Effector CD4-positive, alpha-beta T cell (primary cell): Measurements from ENCODE around the gene PKIB.

Experiments
- DNase-seq: peaks from one replicate; pipeline ENCODE4 v3.0.0-alpha.2; 2020

Gene PKIB

DNA sequence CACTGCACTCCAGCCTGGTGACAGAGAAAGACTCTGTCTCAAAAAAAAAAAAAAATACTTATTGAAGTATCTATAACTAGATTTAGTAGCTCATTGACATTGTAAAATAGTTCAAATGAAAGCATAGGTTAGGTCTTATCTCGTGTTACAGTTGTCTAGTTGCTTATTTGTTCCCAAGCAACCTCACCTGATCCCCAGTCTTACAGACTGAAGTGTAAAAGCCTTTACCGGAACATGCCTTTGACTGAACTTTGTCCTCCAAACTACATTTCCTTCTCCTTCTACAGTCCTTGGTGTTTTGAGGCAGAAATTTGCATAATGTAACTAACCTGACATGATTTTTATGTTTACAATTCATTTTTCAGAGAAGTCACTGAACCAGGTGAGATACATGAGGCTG lies 61.0 kb downstream of the PKIB start:
- no peak for DNase-seq

DNA sequence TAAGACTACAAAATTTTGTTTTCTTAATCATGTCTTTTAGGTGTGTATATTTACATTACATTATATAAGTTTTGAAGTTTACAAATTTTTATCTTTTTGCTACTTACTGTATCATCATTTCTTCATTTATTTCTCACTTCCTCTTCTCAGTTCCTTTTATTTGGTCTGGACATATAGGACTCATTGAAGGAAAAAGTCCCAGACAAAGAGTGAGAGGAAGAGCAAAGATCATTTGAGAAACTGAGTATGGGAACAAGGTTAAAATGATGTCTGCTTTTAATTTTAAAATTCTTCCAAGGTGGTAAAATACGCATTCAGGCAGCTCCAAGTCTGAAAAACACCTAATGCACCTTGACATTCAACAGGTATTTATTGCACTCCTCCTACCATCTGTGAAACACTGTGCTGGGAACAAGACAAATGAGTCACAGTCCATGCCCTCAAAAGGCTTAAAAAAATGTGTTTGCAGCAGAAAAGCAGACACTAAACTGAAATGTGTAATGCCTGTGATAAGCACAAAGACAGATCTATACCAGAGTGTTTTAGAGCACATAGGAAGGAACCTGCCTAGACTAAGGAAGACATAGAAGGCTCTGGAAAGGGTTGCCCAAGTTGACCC lies 63.2 kb downstream of the PKIB start:
- no peak for DNase-seq

DNA sequence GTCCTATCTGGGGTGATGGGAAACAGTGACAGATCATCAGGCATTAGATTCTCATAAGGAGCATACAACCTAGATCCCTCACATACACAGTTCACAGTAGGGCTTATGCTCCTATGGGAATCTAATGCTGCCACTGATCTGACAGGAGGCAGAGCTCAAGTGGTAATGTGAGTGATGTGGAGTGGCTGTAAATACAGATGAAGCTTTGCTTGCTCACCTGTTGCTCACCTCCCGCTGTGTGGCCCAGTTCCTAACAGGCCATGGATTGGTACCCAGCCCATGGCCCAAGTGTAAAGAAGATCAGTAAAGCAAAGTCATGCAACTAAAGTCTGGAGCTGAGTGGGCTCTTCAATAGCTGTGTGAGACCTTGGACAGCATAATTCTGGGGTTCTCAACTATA lies 65.9 kb downstream of the PKIB start:
- no peak for DNase-seq

DNA sequence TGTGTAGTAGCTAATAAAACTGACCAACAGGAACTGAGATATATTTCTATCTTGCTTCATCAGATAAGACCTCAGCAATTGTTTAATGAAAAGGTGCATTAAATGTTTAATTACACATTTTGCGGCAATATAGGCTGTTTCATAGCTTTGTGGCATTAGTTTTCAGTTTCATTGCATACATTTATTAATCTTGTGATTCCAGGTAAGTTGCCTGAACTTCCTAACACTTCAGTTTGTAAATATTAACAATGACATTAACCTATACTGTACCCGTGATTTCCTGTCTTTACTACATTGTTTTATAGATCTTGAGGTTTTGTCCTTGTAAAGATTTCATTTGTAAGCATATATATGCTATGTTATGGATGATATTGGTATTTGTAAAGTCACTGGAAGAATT lies 66.5 kb downstream of the PKIB start:
- no peak for DNase-seq

DNA sequence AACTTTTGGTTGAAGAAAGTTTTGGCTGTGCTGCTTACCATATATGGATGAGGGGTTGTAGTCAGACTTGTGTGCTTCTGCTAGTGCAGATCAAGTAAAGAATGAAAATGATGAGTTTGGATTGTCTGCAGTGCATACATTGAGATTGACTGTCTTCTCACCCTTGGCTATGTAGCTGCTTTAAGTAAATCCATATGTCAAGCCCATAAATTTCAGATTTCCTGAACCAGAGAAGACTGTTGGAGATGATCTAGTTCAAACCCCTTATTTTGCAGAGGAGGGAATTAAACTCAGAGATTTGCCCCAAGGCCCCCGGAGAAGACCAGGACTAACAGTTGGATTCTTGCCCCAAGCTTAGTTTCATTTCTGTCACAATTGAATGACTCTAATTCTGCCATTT lies 67.2 kb downstream of the PKIB start:
- no peak for DNase-seq

DNA sequence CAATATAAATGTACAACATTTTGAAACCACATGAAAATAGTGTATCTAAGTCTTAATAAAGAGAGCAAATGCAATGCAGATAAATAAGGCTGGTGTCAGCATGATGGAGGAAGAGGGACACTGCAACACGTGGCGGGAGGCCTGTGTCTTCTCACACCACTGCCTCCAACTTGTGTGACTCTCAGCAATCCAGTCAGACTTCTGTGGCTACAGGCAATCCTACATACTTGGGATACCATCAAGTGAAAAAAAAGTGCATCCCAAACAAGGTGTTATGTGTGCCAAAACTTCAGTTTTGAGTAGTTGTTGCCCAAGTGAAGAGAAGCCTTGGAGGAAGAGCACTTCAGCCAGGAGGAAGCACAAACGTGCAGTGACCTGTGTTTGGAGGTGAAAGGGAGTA lies 68.6 kb downstream of the PKIB start:
- DNase-seq, result no peak

DNA sequence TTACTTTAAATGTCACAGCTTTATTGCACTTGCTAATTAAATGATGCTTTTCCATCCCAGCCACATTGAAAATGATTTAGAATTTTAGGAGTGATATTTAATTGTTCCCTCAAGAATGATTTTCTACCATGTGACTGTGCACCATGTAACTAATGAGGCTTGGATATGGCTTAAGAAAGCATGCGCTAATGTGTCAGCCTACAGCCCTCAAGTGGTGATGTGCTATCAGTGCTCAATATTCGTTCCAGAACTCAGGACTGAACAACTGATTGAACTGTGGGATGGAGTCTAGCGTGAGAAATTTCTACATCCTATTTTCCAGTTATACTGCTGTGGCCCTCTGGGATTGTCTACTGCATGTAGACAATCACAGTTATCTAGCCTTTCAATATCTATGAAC lies 71.5 kb downstream of the PKIB start:
- DNase-seq, result no peak

DNA sequence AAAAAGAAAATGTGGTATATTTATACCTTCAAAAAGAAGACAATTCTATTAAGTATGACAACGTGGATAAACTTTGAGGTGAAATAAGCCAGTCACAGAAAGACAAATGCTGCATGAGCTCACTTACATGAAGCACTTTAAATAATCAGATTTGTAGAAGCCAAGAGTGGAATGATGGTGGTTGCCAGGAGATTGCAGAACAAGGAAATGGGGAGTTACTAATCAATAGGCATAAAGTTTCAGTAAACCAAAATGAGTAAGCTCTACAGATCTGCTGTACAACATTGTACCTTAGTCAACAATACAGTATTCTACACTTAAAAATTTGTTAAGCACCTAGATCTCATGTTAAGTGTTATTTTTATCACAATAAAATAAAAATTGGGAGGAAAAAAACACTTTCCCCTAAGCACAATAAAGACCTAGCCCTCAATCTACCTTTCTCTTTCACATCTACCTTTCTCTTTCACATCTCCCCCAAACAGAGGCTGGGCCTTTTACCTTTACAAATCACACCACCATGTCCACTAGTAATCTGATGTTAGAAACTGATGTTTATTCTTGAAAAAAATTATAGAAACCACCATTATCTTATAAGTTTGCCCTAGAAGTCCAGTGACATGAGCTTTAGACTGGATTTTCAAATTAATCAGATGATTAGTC lies 73.9 kb downstream of the PKIB start:
- DNase-seq, result no peak

DNA sequence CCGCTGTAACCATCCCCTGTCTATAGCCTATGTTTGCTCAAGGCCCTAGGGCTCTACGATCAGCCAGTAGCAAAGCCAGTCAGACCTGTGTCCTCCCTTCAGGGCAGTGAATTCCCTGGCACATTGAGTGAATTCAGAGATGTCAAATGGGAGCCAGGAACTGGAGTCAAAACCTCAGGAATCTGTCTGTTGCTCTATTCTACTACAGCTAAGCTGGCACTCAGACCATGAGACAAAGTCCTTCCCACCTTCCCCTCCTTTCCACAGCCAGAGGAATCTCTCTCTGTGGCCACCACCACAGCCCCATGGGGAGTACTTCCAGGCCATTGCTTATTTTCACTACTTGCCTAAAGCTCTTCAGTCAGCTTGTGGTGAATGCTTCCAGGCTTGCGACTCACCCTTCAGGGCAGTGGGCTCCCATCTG lies 82.0 kb downstream of the PKIB start:
- no peak for DNase-seq

DNA sequence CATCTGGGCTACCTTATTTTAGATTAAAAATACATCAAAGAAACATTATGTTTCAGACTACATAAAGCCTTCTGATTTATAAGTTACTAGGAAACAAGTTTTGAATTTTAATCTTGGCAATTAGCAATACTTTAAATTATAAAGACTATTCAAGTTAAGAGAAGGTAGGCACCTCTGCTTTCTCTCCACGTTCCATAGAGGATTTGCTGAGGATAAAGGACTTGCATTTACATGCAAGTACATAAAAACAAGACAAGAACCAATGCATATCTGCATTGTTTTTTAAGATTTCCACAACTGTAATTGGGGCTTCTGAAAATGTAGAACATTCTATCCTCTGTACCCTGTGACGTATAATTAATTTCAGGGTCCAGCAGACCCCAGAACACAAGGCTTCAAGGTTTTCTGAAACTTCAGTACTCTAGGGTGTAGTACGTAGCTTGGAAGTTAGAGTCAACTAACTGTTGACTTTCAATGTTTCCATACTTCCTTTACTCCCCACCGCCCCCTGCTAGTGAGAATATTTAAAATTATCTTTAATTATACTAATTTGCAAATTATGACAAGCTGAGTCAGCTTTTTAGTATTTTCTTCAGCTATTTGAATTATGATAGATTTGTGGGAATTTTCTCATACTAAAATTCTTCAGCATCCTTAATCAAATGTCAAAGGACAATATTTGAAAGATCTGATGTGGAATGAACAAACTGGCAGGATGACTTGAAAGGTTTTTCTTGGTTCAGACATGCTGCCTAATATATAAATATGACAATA lies 82.8 kb downstream of the PKIB start:
- DNase-seq, result no peak

DNA sequence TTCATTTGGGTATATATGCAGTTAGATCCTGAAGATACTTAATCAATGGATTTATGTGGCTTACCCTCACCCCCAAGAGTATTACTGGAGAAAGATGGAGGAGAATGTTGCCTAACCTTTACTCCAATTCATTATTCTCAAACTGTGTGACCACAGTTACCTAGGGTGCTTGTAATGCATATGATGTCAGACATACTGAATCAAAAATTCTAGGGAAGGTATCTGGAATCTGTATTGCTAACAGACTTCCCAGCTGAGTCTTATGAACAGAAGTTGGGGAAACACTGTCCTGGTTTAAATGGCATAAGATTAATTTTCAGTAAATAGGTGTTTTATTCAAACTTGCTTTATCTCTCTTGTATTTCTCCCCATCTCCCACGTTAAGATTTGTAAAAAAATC lies 83.9 kb downstream of the PKIB start:
- no peak for DNase-seq

DNA sequence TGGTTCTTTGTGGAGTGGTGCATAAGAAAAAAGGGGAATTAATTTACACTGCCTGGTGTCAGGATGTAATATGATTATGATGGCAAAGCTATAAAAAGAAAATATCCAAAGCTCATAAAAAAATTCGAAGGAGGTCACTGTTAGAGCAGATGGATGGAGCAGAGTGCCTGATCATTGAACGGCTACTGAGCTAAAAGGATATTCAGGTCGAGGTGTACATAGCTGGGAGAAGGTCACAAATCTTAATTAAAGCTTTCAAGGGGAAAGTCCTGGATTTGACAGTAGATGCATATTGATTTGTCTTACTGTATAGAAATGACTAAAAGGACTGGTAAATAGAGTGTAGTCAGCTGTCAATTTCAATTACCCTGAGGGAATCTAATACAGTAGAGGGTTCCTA lies 84.4 kb downstream of the PKIB start:
- no peak for DNase-seq

DNA sequence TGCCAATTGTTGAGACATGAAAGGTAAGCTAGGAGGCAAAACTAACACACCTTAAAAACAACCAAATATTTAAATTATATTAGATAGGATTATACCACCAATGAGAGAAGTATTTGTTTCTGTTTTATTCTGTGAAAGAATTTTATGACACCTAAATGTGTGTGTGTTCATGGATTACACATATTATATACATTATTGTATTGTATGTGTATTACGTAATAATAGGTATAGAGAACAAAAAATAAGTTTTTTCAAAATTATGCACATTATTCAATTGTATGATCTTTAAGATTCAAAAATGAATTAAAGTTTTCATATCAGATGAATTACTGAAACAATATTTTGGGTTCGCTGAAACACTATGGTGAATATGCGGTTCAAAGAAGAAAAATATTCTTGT lies 85.0 kb downstream of the PKIB start:
- no peak for DNase-seq

DNA sequence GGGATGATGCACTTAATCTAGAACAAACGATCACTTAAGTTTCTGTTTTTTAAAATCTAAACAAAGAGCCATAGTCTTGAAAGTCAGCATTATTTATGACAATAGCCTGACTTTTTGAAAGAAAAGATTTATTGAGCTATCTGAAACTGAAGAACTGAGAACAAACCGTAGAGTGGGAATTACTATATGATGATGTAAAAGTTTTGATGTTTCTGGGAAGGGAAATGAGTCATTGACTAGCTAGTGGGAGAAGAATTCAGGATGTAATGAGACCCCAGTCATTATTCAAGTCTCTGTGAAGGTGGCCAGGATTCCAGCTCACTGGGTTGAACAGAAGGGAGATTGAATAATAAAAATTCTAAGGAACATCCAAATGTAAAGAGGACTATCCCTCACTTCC lies 85.9 kb downstream of the PKIB start:
- no peak for DNase-seq

DNA sequence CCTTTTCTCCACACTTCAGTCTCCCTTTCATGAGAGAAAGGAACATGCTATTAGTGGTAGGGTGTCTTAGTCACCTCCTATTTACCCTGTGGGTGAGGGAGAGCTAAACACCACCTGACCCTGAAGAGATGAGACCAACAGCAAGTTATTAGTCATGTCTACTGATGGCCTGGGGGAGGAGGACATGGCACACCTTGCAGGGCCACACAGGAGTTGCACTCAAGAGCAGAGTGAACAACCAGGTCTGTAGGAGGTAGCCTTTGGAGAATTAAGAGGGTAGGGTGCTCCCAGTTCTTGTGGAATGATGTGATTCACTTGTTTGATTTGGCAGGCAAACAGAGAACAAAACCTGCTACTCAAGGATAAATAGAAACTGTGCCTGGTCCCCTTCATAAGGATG lies 86.6 kb downstream of the PKIB start:
- no peak for DNase-seq

DNA sequence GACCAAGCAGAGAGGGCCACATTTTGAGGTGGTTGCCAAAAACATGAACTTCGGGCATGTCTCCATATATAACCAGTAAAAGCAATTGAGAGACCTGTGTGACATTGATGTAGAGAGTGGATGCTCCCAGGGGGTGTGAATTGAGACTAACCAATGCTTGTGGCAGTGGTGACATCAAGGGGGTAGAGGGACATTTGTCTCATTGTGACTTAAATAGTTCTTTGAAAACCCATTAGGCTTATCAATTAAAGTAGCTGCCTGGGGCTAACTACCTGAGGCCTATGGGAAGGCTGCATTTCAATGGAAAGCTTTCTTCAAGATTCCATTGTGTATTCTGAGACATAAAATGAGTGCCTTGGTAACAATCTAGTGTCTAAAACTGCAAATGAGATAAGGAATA lies 87.3 kb downstream of the PKIB start:
- no peak for DNase-seq

DNA sequence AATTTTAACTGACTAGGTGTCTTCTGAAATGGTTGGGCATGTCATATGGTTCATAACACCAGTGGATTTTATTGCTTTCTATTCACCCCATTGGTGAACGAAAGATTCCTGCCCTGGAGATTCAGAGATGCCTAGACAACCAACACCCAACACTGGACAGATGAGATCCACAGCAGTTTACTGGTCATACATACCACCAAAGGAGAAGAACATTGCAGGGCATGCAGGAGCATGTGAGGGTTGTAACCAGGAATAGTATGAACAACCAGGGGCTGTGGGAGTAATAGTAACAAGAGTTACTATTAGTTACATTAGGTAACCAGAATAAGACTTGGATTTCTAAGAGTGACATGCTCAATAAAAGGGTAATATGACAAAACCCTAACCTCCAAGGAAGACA lies 91.5 kb downstream of the PKIB start:
- DNase-seq, result no peak

DNA sequence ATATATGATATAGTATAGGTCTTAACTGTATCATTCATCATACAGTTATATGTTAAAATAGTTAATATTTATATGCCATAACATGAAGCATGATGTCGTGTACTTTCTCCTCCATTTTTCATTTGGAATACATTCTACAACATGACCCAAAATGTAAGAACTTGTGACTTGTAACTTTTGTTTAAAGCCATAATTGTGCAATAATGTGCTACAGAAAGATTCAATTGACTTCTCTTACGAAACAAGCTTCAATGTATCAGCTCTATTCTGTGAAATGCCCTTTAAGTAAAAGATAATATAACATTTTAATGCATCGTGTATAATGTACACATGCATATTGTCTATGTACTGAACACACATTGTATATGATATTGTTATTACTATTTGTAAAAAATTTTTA lies 92.6 kb downstream of the PKIB start:
- no peak for DNase-seq

DNA sequence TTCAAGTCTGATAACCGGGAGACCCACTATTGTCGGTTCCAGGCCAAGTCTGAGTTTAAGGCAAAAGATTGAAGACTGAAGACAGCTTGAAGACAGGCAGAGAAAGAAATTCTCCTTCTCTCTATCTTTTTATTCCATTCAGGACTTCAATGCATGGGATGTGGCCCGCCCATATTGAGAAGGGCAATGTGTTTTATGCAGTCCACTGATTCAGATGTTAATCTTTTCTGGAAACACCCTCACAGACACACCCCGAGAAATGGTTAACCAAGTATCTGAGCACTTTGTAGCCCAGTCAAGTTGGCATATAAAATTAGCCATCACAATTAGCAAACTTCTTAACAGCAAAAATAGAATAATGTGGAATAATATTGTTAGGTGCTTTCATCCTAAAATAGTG lies 93.9 kb downstream of the PKIB start:
- DNase-seq, result no peak

DNA sequence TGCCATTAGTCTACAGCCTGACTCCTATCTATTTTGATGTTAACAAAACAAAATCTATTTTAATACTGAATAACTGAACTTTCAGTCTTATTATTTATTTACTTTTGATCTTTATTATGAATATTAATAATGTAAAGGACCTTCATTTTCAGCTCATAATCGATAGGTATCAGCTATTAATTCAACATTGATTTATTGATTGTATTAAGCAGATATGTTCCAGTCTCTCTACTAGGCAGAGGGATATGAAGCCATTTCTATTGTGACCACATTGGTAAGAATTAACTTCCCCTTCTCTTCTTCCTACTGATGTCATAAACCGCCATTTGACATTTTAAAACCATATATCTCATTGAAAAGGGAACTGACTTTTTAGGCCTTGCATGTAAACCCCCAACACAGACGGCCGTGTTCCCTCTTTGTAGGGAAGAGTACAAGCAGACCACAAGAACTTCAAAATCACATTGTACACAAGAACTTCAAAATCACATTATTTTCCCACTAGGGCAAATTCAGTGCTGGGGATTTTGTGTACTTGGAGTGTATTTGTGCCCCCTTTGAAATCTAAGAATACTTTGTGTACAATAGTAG lies 99.8 kb downstream of the PKIB start:
- DNase-seq, result no peak

DNA sequence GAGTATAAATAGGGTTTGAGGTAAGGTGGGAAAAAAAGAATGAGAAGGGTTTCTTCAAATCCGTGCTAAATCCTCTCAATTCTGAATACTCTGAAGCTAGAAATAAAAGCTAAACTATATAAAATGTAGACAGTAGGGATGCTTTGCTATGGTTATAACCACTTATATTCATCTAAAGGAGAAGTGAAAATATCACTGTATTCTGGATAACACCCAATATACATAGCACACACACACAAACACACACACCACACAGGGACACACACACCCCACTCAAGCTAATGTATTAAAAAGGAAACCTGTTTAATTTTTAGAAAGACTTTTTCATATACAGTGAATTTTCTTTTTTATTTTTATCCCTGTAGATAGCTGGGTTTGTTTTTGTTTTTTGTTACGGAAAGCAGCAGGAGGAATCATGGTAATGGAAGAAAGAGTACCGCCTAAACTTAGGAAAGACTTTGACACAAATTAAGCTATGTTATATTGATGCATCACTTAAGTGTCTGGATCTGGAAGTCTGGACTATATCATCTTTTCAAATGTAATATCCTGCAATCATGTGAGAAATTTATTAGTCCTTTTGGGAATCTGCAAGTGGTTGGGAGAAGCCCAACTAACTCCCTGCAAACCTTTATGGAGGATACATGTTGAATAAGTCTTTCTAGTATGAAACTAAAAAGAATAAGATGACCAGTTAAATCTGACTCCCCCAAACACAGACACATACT lies 100.9 kb downstream of the PKIB start:
- DNase-seq, result no peak

DNA sequence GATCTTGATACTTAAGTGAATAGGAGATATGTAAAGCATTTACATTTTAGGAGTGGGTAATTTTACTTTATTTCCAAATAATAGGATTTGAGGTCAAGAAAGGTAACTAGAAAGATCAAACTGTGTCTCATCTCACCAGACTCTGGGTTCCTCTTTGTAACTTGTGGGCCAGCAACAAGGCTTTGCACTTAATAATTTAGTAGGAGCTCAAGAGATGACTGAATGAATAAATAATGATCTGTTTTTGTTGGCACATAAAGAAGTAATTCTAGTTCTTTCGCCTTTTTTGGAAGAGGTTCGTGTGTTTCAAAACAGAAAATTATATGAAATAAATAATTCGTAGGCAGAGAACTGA lies 101.9 kb downstream of the PKIB start:
- no peak for DNase-seq

DNA sequence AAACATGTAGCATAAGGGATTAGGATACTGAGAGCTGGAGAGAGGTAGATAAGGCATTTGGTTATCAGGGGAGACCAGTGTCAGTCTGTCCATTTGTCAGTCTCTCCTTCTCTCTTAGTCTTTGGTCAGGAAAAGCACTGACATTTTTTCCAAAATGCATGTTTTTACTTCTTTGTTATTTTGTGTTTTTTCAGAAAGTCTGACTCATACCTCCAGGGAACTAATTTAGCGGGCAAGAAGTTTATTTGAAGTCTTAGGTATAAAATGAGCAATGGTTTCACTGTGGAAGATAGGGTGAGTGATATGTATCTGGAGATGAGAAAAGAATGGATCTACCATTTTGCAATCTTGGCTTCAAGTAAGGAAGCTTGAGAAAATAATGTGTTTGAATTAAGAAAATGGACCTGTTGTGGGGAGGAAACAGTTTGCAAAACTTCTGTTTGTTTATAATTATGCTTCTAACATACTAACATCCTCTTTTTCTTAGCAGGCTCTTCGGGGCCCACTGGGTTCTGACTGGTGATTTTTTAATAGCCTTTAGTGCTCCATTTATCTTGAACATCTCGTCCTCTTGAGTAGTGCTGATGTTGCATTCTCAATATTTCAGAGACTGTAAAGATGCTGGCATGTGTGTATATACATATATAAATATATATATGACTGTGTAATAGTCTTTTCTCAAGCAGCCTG lies 102.4 kb downstream of the PKIB start:
- no peak for DNase-seq
